GM23338 (cell line): ENCODE measurements around the gene SMYD3. TPM values are rescaled to one million over a fixed set of nuclear protein-coding genes. Genes with fewer than 3 reads are reported as not detected.

Experiments used
- ATAC-seq: fragments of 200-7000 bp; cut with Tn5 transposase; 3 replicates; pipeline ENCODE4 v1.9.1; 2020
- DNase-seq: peaks from one replicate; pipeline ENCODE4 v3.0.0-alpha.2; 2015; ENCODE audit warnings: low spot score
- H2AFZ ChIP-seq: fragments of 200-600 bp; sonication (generic); 2 replicates; pipeline ENCODE4 v1.8.0; 2016; ENCODE audit warnings: antibody characterized with exemption, mild to moderate bottlenecking, moderate library complexity
- H3F3A ChIP-seq: fragments of 200-600 bp; sonication (generic); replicated peaks from 2 replicates; pipeline ENCODE4 v1.8.0; 2017; ENCODE audit warnings: antibody characterized with exemption, mixed run types, low read depth
- H3K27ac ChIP-seq: fragments of 200-600 bp; sonication (generic); 2 replicates; pipeline ENCODE4 v1.6.1; 2016; ENCODE audit warnings: low read depth
- H3K27me3 ChIP-seq: fragments of 200-600 bp; sonication (generic); 2 replicates; pipeline ENCODE4 v1.8.0; 2016; ENCODE audit warnings: mild to moderate bottlenecking, mixed run types, moderate library complexity; ENCODE audit not compliant: insufficient read depth
- H3K36me3 ChIP-seq: fragments of 200-600 bp; sonication (generic); 2 replicates; pipeline ENCODE4 v1.8.0; 2016; ENCODE audit warnings: mild to moderate bottlenecking; ENCODE audit not compliant: insufficient read depth
- H3K4me1 ChIP-seq: fragments of 200-600 bp; sonication (generic); 2 replicates; pipeline ENCODE4 v1.8.0; 2016; ENCODE audit warnings: mild to moderate bottlenecking, moderate library complexity; ENCODE audit not compliant: insufficient read depth
- H3K4me2 ChIP-seq: fragments of 200-600 bp; sonication (generic); 2 replicates; pipeline ENCODE4 v1.7.1; 2017; ENCODE audit warnings: mixed run types
- H3K4me3 ChIP-seq: fragments of 200-600 bp; sonication (generic); 2 replicates; pipeline ENCODE4 v1.6.1; 2016; ENCODE audit warnings: mixed run types
- H3K79me2 ChIP-seq: fragments of 200-600 bp; sonication (generic); replicated peaks from 2 replicates; pipeline ENCODE4 v1.8.0; 2017; ENCODE audit warnings: mild to moderate bottlenecking; ENCODE audit not compliant: insufficient read depth
- H3K9me2 ChIP-seq: fragments of 200-600 bp; sonication (generic); 2 replicates; pipeline ENCODE4 v1.8.0; 2017; ENCODE audit not compliant: insufficient read depth
- H4K20me1 ChIP-seq: fragments of 200-600 bp; sonication (generic); replicated peaks from 2 replicates; pipeline ENCODE4 v1.8.0; 2017; ENCODE audit warnings: mild to moderate bottlenecking; ENCODE audit not compliant: insufficient read depth
- H3K27ac Mint-ChIP-seq: 2 replicates; pipeline ENCODE4 v1.8.0; 2020; ENCODE audit warnings: inconsistent platforms, mild to moderate bottlenecking, moderate library complexity, mixed read lengths
- H3K27me3 Mint-ChIP-seq: 3 replicates; pipeline ENCODE4 v1.8.0; 2022; ENCODE audit warnings: low read depth, mild to moderate bottlenecking, moderate library complexity, mixed read lengths, inconsistent platforms; ENCODE audit not compliant: insufficient read depth, poor library complexity
- H3K36me3 Mint-ChIP-seq: 3 replicates; pipeline ENCODE4 v1.8.0; 2021; ENCODE audit warnings: low read depth, mild to moderate bottlenecking, inconsistent platforms, moderate library complexity, mixed read lengths
- H3K4me1 Mint-ChIP-seq: 3 replicates; pipeline ENCODE4 v1.8.0; 2020; ENCODE audit warnings: mild to moderate bottlenecking, inconsistent platforms, mixed read lengths
- H3K4me3 Mint-ChIP-seq: 3 replicates; pipeline ENCODE4 v1.8.0; 2021; ENCODE audit warnings: moderate library complexity, mild to moderate bottlenecking, inconsistent platforms, mixed read lengths
- H3K9me3 Mint-ChIP-seq: 3 replicates; pipeline ENCODE4 v1.8.0; 2020; ENCODE audit warnings: moderate library complexity, mild to moderate bottlenecking, inconsistent platforms, mixed read lengths
- ETS1 ChIP-seq: IDR thresholded peaks from 2 replicates; pipeline ENCODE4 v1.6.1; 2016; ENCODE audit warnings: antibody characterized with exemption
- EZH2 ChIP-seq: fragments of 200-600 bp; sonication (generic); IDR thresholded peaks from one replicate; pipeline ENCODE4 v1.8.0; 2017; ENCODE audit warnings: antibody characterized with exemption, mild to moderate bottlenecking, low read depth; ENCODE audit not compliant: unreplicated experiment
- EZH2phosphoT487 ChIP-seq: fragments of 200-600 bp; sonication (generic); IDR thresholded peaks from one replicate; pipeline ENCODE4 v1.8.1; 2018; ENCODE audit warnings: antibody characterized with exemption; ENCODE audit not compliant: unreplicated experiment
- JUNB ChIP-seq: IDR thresholded peaks from one replicate; pipeline ENCODE4 v1.6.1; 2016; ENCODE audit warnings: antibody characterized with exemption; ENCODE audit not compliant: unreplicated experiment
- REST ChIP-seq: IDR thresholded peaks from one replicate; pipeline ENCODE4 v1.6.1; 2018; ENCODE audit warnings: antibody characterized with exemption; ENCODE audit not compliant: unreplicated experiment
- STAT1 ChIP-seq: IDR thresholded peaks from one replicate; pipeline ENCODE4 v1.6.1; 2016; ENCODE audit warnings: antibody characterized with exemption; ENCODE audit not compliant: unreplicated experiment
- ZNF114 ChIP-seq: fragments of 250-450 bp; sonication (Bioruptor Pico); IDR thresholded peaks from 2 replicates; pipeline ENCODE4 v1.5.0; 2020; ENCODE audit warnings: mild to moderate bottlenecking, moderate library complexity
- ZNF331 ChIP-seq: fragments of 250-450 bp; sonication (Bioruptor Pico); IDR thresholded peaks from 2 replicates; pipeline ENCODE4 v1.5.0; 2020; ENCODE audit warnings: low read depth, mild to moderate bottlenecking, moderate library complexity
- polyA plus RNA-seq: library from polyadenylated mRNA; unstranded; fragments of >200 nt; fragmentation: Nextera tagmentation; extraction: Ambion mirVana; gene quantifications from 2 replicates; pipeline ENCODE4 v1.2.1, GENCODE V29; 2016
- total RNA-seq: library from RNA; depleted of rRNA; stranded (reverse); fragments of >200 nt; shearing (Covaris generic); gene quantifications from 2 replicates; pipeline ENCODE4 v1.2.3, GENCODE V29; 2014

The SMYD3 gene
- total and polyA plus RNA-seq, 2 experiments from 2014 or later, result 31.8 to 34.4 TPM

GRCh38 chr1:246107516-246108277, 399.4 kb downstream of the SMYD3 start:
- H3K9me3 Mint-ChIP-seq, result no peaks in the 10 kb centered on the region
- no peak overlapping the region for H3K27ac Mint-ChIP-seq

GRCh38 chr1:246106342-246106763, 400.7 kb downstream of the SMYD3 start:
- Mint-ChIP-seq H3K4me3 (no peak overlapping the region), H3K27me3 (no peaks in the 10 kb centered on the region), H3K36me3 (no peaks in the 10 kb centered on the region), H3K9me3 (no peaks in the 10 kb centered on the region), H3K27ac (no peak overlapping the region), H3K4me1 (peaks cover 32% of the 10 kb centered on the region)
- H3K36me3 ChIP-seq, result no peaks in the 10 kb centered on the region
- H3K27me3 ChIP-seq, result no peaks in the 10 kb centered on the region
- no peak overlapping the region for H3K4me3 ChIP-seq
- H3K4me1 ChIP-seq, result peaks cover 12% of the 10 kb centered on the region
- no peaks in the 10 kb centered on the region for H3K9me2 ChIP-seq
- ATAC-seq (no peak), DNase-seq (no peak)
- H2AFZ ChIP-seq, result no peak overlapping the region
- no peak overlapping the region for H3K4me2 ChIP-seq
- no peak overlapping the region for H3K27ac ChIP-seq
- H3K79me2 ChIP-seq, result no peaks in the 10 kb centered on the region
- H4K20me1 ChIP-seq, result no peaks in the 10 kb centered on the region
- no peaks in the 10 kb centered on the region for H3F3A ChIP-seq
- TF ChIP-seq STAT1 (no peak), ETS1 (no peak), ZNF114 (CRISPR knock-in tag) (no peak), REST (no peak), ZNF331 (CRISPR knock-in tag) (no peak)

More at GRCh38 chr1:246107516-246108277, 399.4 kb downstream of the SMYD3 start:
- Histone ChIP-seq H3K27me3 (no peaks in the 10 kb centered on the region), H3K79me2 (no peaks in the 10 kb centered on the region), H3F3A (no peaks in the 10 kb centered on the region), H3K4me3 (no peak overlapping the region), H3K27ac (peak overlapping the region; percentile 8; the same call in 1 of the 2 replicates), H2AFZ (no peak overlapping the region), H4K20me1 (no peaks in the 10 kb centered on the region), H3K4me1 (peaks cover 12% of the 10 kb centered on the region), H3K36me3 (no peaks in the 10 kb centered on the region), H3K4me2 (no peak overlapping the region), H3K9me2 (no peaks in the 10 kb centered on the region)
- Mint-ChIP-seq H3K4me3 (no peak overlapping the region), H3K36me3 (no peaks in the 10 kb centered on the region), H3K4me1 (peaks cover 32% of the 10 kb centered on the region), H3K27me3 (no peaks in the 10 kb centered on the region)
- ATAC-seq (no peak), DNase-seq (peak; percentile 12)
- TF ChIP-seq EZH2phosphoT487, result no peak
- no peak for TF ChIP-seq REST
- no peak for TF ChIP-seq EZH2
- TF ChIP-seq JUNB, result no peak
- no peak for TF ChIP-seq ETS1
